Measurements from ENCODE around the gene PRRT2.
"Not testable (repeated sequence)": the region's sequence is repeated elsewhere in the genome, so short reads cannot be mapped to it uniquely, and the experiment has no call there.

Gene PRRT2

DNA sequence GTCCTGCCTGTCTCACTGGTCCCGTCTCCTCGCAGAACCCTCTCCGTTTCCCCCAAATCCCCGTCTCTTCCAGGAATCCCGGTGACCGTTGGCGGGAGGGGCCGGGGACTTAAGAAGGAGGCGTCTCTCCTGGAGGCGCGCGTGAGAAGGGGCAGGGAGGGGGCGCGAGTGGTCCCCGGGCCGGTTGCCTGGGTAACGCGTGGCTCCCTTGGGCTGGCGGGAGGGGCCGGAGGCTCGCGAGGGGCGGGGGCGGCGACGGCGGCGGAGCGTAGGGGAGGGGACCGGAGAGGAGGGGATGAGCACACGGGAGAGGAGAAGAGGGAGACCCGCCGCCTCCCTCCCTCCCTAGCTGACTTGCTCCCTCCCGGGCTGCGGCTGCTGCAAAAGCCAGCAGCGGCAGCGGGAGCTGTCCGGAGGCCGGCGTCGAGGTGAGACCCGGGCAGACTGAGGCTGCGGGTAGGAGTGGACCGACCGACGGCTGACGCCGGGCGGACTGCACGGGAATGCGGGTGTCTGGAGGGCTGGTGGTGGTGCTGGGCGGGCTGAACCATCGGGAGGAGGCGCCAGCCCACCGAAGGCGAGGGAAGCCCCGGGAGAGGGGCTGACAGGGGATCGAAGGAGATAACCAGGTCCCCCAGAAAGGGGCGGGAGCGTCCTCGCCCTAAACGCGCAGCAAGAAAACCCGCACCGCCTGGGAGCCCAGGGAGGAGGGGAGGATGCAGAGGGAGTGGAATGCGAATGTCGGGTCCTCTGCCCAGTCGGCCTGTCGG, at the start of gene PRRT2:
TSS of gene PRRT2 (plus strand) at position 298 of the 770 bp plus-strand sequence. CDS start 862 bp downstream, outside the sequence.
- no peaks in the 10 kb centered on the region for H3K9me3 ChIP-seq (ENCODE audit: control insufficient read depth in 5 of 5, low read length in 5 of 5)
- peak within 1 kb of the TSS in 4 of 5 donors; percentile 16 to 56 (median 48) for H3K9ac ChIP-seq (ENCODE audit: low read length in 5 of 5)
- H3K4me3 ChIP-seq (ENCODE audit: low read depth in 1 of 5, low read length in 5 of 5) = peak within 1 kb of the TSS; percentile 70 to 82 (median 75)
- H3K4me1 ChIP-seq (ENCODE audit: control insufficient read depth in 5 of 5, insufficient read depth in 5 of 5, low read length in 5 of 5) = peaks cover 2 to 77% (median 65%) of the 10 kb centered on the region in 5 donors
- no peaks in the 10 kb centered on the region for H3K27me3 ChIP-seq (ENCODE audit: control insufficient read depth in 5 of 5, insufficient read depth in 4 of 5, low read length in 5 of 5)
- peaks cover 0 to 18% (median 15%) of the 10 kb centered on the region in 5 donors for H3K36me3 ChIP-seq (ENCODE audit: control insufficient read depth in 5 of 5, insufficient read depth in 5 of 5, low read length in 5 of 5)
- H3K27ac ChIP-seq (ENCODE audit: low read depth, low read length) = peak within 1 kb of the TSS; percentile 57

DNA sequence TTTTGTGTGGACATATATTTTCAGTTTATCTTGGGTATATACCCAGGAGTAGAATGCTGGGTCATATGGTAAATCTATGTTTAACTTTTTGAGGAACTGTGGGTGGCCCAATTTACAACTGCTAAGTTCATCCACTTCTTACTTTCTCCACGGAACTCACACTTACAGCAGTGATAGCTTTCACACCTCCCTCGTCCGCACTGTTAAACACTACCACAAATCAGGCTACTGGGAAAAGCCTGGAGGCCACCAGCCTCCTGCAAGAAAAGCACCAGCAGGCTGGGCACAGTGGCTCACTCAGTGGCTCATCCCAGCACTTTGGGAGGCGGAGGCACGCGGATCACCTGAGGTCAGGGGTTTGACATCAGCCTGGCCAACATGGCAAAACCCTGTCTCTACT, 48.7 kb upstream of the PRRT2 start:
- peaks cover 0 to 15% (median 12%) of the 10 kb centered on the region in 5 donors for H3K4me1 ChIP-seq (ENCODE audit: control insufficient read depth in 5 of 5, insufficient read depth in 5 of 5, low read length in 5 of 5)

GRCh38 chr16:29765167-29766032, 46.6 kb upstream of the PRRT2 start:
- Histone ChIP-seq H3K4me1 (ENCODE audit: control insufficient read depth in 5 of 5, insufficient read depth in 5 of 5, low read length in 5 of 5) (peaks cover 0 to 12% (median 11%) of the 10 kb centered on the region in 5 donors), H3K4me3 (ENCODE audit: low read depth in 1 of 5, low read length in 5 of 5) (no peak overlapping the region), H3K36me3 (ENCODE audit: control insufficient read depth in 5 of 5, insufficient read depth in 5 of 5, low read length in 5 of 5) (no peaks in the 10 kb centered on the region), H3K9me3 (ENCODE audit: control insufficient read depth in 5 of 5, low read length in 5 of 5) (no peaks in the 10 kb centered on the region), H3K27ac (ENCODE audit: low read depth, low read length) (no peak overlapping the region), H3K27me3 (ENCODE audit: control insufficient read depth in 5 of 5, insufficient read depth in 4 of 5, low read length in 5 of 5) (no peaks in the 10 kb centered on the region), H3K9ac (ENCODE audit: low read length in 5 of 5) (no peak overlapping the region)

More for the DNA sequence above, 48.7 kb upstream of the PRRT2 start:
- H3K9ac ChIP-seq (ENCODE audit: low read length in 5 of 5) = no peak overlapping the region
- H3K4me3 ChIP-seq (ENCODE audit: low read depth in 1 of 5, low read length in 5 of 5) = no peak overlapping the region
- no peaks in the 10 kb centered on the region for H3K36me3 ChIP-seq (ENCODE audit: control insufficient read depth in 5 of 5, insufficient read depth in 5 of 5, low read length in 5 of 5)
- no peak overlapping the region for H3K27ac ChIP-seq (ENCODE audit: low read depth, low read length)
- H3K9me3 ChIP-seq (ENCODE audit: control insufficient read depth in 5 of 5, low read length in 5 of 5) = no peaks in the 10 kb centered on the region
- no peaks in the 10 kb centered on the region for H3K27me3 ChIP-seq (ENCODE audit: control insufficient read depth in 5 of 5, insufficient read depth in 4 of 5, low read length in 5 of 5)

- H3K4me3 ChIP-seq (ENCODE audit: low read depth in 1 of 5, low read length in 5 of 5) = no peak overlapping the region
- no peaks in the 10 kb centered on the region for H3K36me3 ChIP-seq (ENCODE audit: control insufficient read depth in 5 of 5, insufficient read depth in 5 of 5, low read length in 5 of 5)
- H3K9ac ChIP-seq (ENCODE audit: low read length in 5 of 5) = no peak overlapping the region
- no peaks in the 10 kb centered on the region for H3K9me3 ChIP-seq (ENCODE audit: control insufficient read depth in 5 of 5, low read length in 5 of 5)
- H3K27ac ChIP-seq (ENCODE audit: low read depth, low read length) = no peak overlapping the region
- H3K4me1 ChIP-seq (ENCODE audit: control insufficient read depth in 5 of 5, insufficient read depth in 5 of 5, low read length in 5 of 5) = peaks cover 0 to 4% (median under 1%) of the 10 kb centered on the region in 5 donors
- H3K27me3 ChIP-seq (ENCODE audit: control insufficient read depth in 5 of 5, insufficient read depth in 4 of 5, low read length in 5 of 5) = no peaks in the 10 kb centered on the region
Measured at GRCh38 chr16:29766571-29766970, 45.4 kb upstream of the PRRT2 start.

GRCh38 chr16:29767062-29767461, 44.9 kb upstream of the PRRT2 start:
- H3K27me3 ChIP-seq (ENCODE audit: control insufficient read depth in 5 of 5, insufficient read depth in 4 of 5, low read length in 5 of 5) = no peaks in the 10 kb centered on the region
- no peaks in the 10 kb centered on the region for H3K36me3 ChIP-seq (ENCODE audit: control insufficient read depth in 5 of 5, insufficient read depth in 5 of 5, low read length in 5 of 5)

GRCh38 chr16:29769507-29769906, 42.5 kb upstream of the PRRT2 start:
- H3K9me3 ChIP-seq (ENCODE audit: control insufficient read depth in 5 of 5, low read length in 5 of 5) = no peaks in the 10 kb centered on the region
- no peaks in the 10 kb centered on the region for H3K36me3 ChIP-seq (ENCODE audit: control insufficient read depth in 5 of 5, insufficient read depth in 5 of 5, low read length in 5 of 5)
- H3K9ac ChIP-seq (ENCODE audit: low read length in 5 of 5) = no peak overlapping the region
- no peak overlapping the region for H3K4me3 ChIP-seq (ENCODE audit: low read depth in 1 of 5, low read length in 5 of 5)
- H3K4me1 ChIP-seq (ENCODE audit: control insufficient read depth in 5 of 5, insufficient read depth in 5 of 5, low read length in 5 of 5) = no peaks in the 10 kb centered on the region
- no peaks in the 10 kb centered on the region for H3K27me3 ChIP-seq (ENCODE audit: control insufficient read depth in 5 of 5, insufficient read depth in 4 of 5, low read length in 5 of 5)
- H3K27ac ChIP-seq (ENCODE audit: low read depth, low read length) = no peak overlapping the region

More at GRCh38 chr16:29767062-29767461, 44.9 kb upstream of the PRRT2 start:
- Histone ChIP-seq H3K27ac (ENCODE audit: low read depth, low read length) (no peak overlapping the region), H3K9ac (ENCODE audit: low read length in 5 of 5) (no peak overlapping the region), H3K4me1 (ENCODE audit: control insufficient read depth in 5 of 5, insufficient read depth in 5 of 5, low read length in 5 of 5) (no peaks in the 10 kb centered on the region), H3K9me3 (ENCODE audit: control insufficient read depth in 5 of 5, low read length in 5 of 5) (no peaks in the 10 kb centered on the region), H3K4me3 (ENCODE audit: low read depth in 1 of 5, low read length in 5 of 5) (no peak overlapping the region)

DNA sequence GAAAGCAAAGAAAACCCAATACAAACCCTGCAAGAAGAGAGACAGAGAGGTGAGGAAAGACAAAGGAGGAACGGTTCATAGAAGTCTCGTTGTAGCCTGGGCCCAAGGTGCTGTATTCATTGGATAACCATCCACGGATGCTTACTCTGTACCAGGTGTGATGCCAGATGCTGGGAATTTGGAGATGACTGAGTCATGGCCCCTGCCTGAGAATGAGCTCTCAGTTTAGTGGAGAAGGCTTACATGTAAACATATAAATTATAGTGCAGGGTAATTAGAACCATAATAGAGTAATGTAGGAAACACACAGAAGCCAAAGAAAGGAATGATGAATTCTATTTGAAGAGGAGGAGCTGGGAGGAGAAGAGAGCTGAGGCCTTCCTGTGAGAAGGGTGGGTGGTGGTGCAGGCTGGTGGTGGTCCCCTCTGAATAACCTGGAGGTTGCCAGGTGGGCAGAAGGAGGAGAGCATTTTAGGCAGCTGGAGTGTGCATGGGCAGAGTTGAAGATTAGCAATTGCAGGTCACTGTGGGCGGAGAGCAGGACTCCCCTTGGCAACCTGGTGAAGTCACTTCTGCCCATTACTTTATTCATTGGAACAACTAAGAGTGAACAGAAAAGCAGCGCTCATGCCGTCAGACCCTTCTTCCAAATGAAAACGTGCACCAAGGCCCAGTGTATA, 41.6 kb upstream of the PRRT2 start:
- H3K27ac ChIP-seq (ENCODE audit: low read depth, low read length) = no peak overlapping the region
- no peaks in the 10 kb centered on the region for H3K4me1 ChIP-seq (ENCODE audit: control insufficient read depth in 5 of 5, insufficient read depth in 5 of 5, low read length in 5 of 5)
- no peaks in the 10 kb centered on the region for H3K36me3 ChIP-seq (ENCODE audit: control insufficient read depth in 5 of 5, insufficient read depth in 5 of 5, low read length in 5 of 5)
- no peak overlapping the region for H3K9ac ChIP-seq (ENCODE audit: low read length in 5 of 5)
- no peaks in the 10 kb centered on the region for H3K9me3 ChIP-seq (ENCODE audit: control insufficient read depth in 5 of 5, low read length in 5 of 5)
- no peak overlapping the region for H3K4me3 ChIP-seq (ENCODE audit: low read depth in 1 of 5, low read length in 5 of 5)
- no peaks in the 10 kb centered on the region for H3K27me3 ChIP-seq (ENCODE audit: control insufficient read depth in 5 of 5, insufficient read depth in 4 of 5, low read length in 5 of 5)

GRCh38 chr16:29772330-29772729, 39.7 kb upstream of the PRRT2 start:
- H3K9ac ChIP-seq (ENCODE audit: low read length in 5 of 5); H3K27ac ChIP-seq (ENCODE audit: low read depth, low read length); H3K4me3 ChIP-seq (ENCODE audit: low read depth in 1 of 5, low read length in 5 of 5); H3K4me1 ChIP-seq (ENCODE audit: control insufficient read depth in 5 of 5, insufficient read depth in 5 of 5, low read length in 5 of 5); H3K27me3 ChIP-seq (ENCODE audit: control insufficient read depth in 5 of 5, insufficient read depth in 4 of 5, low read length in 5 of 5); H3K9me3 ChIP-seq (ENCODE audit: control insufficient read depth in 5 of 5, low read length in 5 of 5); H3K36me3 ChIP-seq (ENCODE audit: control insufficient read depth in 5 of 5, insufficient read depth in 5 of 5, low read length in 5 of 5): not testable (repeated sequence)

- peaks cover 0 to 3% (median 0%) of the 10 kb centered on the region in 5 donors for H3K27me3 ChIP-seq (ENCODE audit: control insufficient read depth in 5 of 5, insufficient read depth in 4 of 5, low read length in 5 of 5)
- H3K4me3 ChIP-seq (ENCODE audit: low read depth in 1 of 5, low read length in 5 of 5) = no peak overlapping the region
- H3K9ac ChIP-seq (ENCODE audit: low read length in 5 of 5) = no peak overlapping the region
- no peak overlapping the region for H3K27ac ChIP-seq (ENCODE audit: low read depth, low read length)
- H3K4me1 ChIP-seq (ENCODE audit: control insufficient read depth in 5 of 5, insufficient read depth in 5 of 5, low read length in 5 of 5) = no peaks in the 10 kb centered on the region
- no peaks in the 10 kb centered on the region for H3K9me3 ChIP-seq (ENCODE audit: control insufficient read depth in 5 of 5, low read length in 5 of 5)
- H3K36me3 ChIP-seq (ENCODE audit: control insufficient read depth in 5 of 5, insufficient read depth in 5 of 5, low read length in 5 of 5) = no peaks in the 10 kb centered on the region
Measured at GRCh38 chr16:29774730-29775129, 37.3 kb upstream of the PRRT2 start.
